Measurements from ENCODE around the gene KRTAP10-10. TPM values are rescaled to one million over a fixed set of nuclear protein-coding genes. Genes with fewer than 3 reads are reported as not detected.
"Not testable (repeated sequence)": the region's sequence is repeated elsewhere in the genome, so short reads cannot be mapped to it uniquely, and the experiment has no call there.

The KRTAP10-10 gene
- total and polyA plus RNA-seq, 2 donors (not counting 1 experiment from before 2014, with no cell fraction given), result not detected

GRCh38 chr21:44626262-44626661 lies 10.9 kb upstream of the KRTAP10-10 start:
- TF ChIP-seq CTCF (conservative IDR thresholded peaks at IDR 0.05 in 1 of 2, IDR thresholded peaks at IDR 0.05 in 1 of 2; ENCODE audit: low read depth in 1 of 2, low read length in 2 of 2) (no peak), EZH2 (IDR thresholded peaks at IDR 0.05; ENCODE audit: low read length, missing control alignments) (no peak)
- H3K36me3 ChIP-seq (ENCODE audit: control insufficient read depth, insufficient read depth, low read length), result no peaks in the 10 kb centered on the region
- H3K27me3 ChIP-seq (ENCODE audit: control insufficient read depth, insufficient read depth, low read length), result no peaks in the 10 kb centered on the region
- H3K9ac ChIP-seq (ENCODE audit: insufficient read depth, low read length), result no peak overlapping the region
- H4K20me1 ChIP-seq (ENCODE audit: control insufficient read depth, extremely low read depth, insufficient read depth, low read length), result no peaks in the 10 kb centered on the region
- H2AFZ ChIP-seq (ENCODE audit: low read length), result no peak overlapping the region
- no peaks in the 10 kb centered on the region for H3K79me2 ChIP-seq (ENCODE audit: control insufficient read depth, insufficient read depth, low read length)
- no peak overlapping the region for H3K4me2 ChIP-seq (ENCODE audit: extremely low read depth, insufficient read depth, low read length)
- H3K27ac ChIP-seq (ENCODE audit: insufficient read depth, low read length), result no peak overlapping the region
- no peak for DNase-seq (ENCODE audit: low read depth in 2 of 2)
- H3K4me3 ChIP-seq (replicated peaks in 1 of 4; ENCODE audit: control extremely low read depth in 1 of 4, insufficient read depth in 1 of 4, low read depth in 3 of 4, low read length in 4 of 4), result no peak overlapping the region
- no peaks in the 10 kb centered on the region for H3K9me3 ChIP-seq (ENCODE audit: control insufficient read depth, insufficient read depth, low read depth, low read length)
- no peaks in the 10 kb centered on the region for H3K4me1 ChIP-seq (ENCODE audit: control insufficient read depth, extremely low read depth, insufficient read depth, low read length)

- Histone ChIP-seq H3K27me3 (ENCODE audit: control insufficient read depth, insufficient read depth, low read length) (no peaks in the 10 kb centered on the region), H3K9me3 (ENCODE audit: control insufficient read depth, insufficient read depth, low read depth, low read length) (no peaks in the 10 kb centered on the region), H4K20me1 (ENCODE audit: control insufficient read depth, extremely low read depth, insufficient read depth, low read length) (no peaks in the 10 kb centered on the region), H3K79me2 (ENCODE audit: control insufficient read depth, insufficient read depth, low read length) (no peaks in the 10 kb centered on the region), H3K4me2 (ENCODE audit: extremely low read depth, insufficient read depth, low read length) (no peak within 1 kb of the TSS), H3K4me1 (ENCODE audit: control insufficient read depth, extremely low read depth, insufficient read depth, low read length) (no peaks in the 10 kb centered on the region), H3K9ac (ENCODE audit: insufficient read depth, low read length) (no peak within 1 kb of the TSS), H2AFZ (ENCODE audit: low read length) (no peak within 1 kb of the TSS), H3K4me3 (replicated peaks in 1 of 4; ENCODE audit: control extremely low read depth in 1 of 4, insufficient read depth in 1 of 4, low read depth in 3 of 4, low read length in 4 of 4) (no peak within 1 kb of the TSS), H3K36me3 (ENCODE audit: control insufficient read depth, insufficient read depth, low read length) (no peaks in the 10 kb centered on the region), H3K27ac (ENCODE audit: insufficient read depth, low read length) (no peak within 1 kb of the TSS)
- no peak for TF ChIP-seq EZH2 (IDR thresholded peaks at IDR 0.05; ENCODE audit: low read length, missing control alignments)
- no peak for TF ChIP-seq CTCF (conservative IDR thresholded peaks at IDR 0.05 in 1 of 2, IDR thresholded peaks at IDR 0.05 in 1 of 2; ENCODE audit: low read depth in 1 of 2, low read length in 2 of 2)
- no peak for DNase-seq (ENCODE audit: low read depth in 2 of 2)
Observed at GRCh38 chr21:44626673-44627143, 10.4 kb upstream of the KRTAP10-10 start, which contains the start of gene KRTAP10-9. Gene KRTAP10-9, plus strand, starts transcription at chr21:44627093. Its CDS starts 79 bp downstream, at chr21:44627172.

GRCh38 chr21:44627181-44627822 lies 9.9 kb upstream of the KRTAP10-10 start:
- H3K27ac ChIP-seq (ENCODE audit: insufficient read depth, low read length); H3K4me1 ChIP-seq (ENCODE audit: control insufficient read depth, extremely low read depth, insufficient read depth, low read length); H3K9me3 ChIP-seq (ENCODE audit: control insufficient read depth, insufficient read depth, low read depth, low read length); H3K4me2 ChIP-seq (ENCODE audit: extremely low read depth, insufficient read depth, low read length); DNase-seq (ENCODE audit: low read depth in 2 of 2); H4K20me1 ChIP-seq (ENCODE audit: control insufficient read depth, extremely low read depth, insufficient read depth, low read length); H3K9ac ChIP-seq (ENCODE audit: insufficient read depth, low read length); H3K27me3 ChIP-seq (ENCODE audit: control insufficient read depth, insufficient read depth, low read length); H3K4me3 ChIP-seq (replicated peaks in 1 of 4; ENCODE audit: control extremely low read depth in 1 of 4, insufficient read depth in 1 of 4, low read depth in 3 of 4, low read length in 4 of 4); H3K36me3 ChIP-seq (ENCODE audit: control insufficient read depth, insufficient read depth, low read length); H3K79me2 ChIP-seq (ENCODE audit: control insufficient read depth, insufficient read depth, low read length); H2AFZ ChIP-seq (ENCODE audit: low read length): not testable (repeated sequence)

DNA sequence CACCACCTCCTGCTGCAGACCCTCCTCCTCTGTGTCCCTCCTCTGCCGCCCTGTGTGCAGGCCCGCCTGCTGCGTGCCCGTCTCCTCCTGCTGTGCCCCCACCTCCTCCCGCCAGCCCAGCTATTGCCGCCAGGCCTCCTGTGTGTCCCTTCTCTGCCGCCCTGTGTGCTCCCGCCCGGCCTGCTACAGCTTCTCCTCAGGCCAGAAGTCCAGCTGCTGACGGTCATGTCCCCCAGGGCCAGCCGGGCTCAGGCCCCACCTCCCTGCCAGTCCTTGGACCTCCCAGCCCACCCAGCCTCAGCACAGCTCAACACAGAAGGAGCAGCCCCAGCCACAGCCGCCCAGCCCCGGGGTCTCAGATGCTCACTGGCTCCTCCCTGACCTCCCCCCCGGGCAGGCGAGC lies 9.3 kb upstream of the KRTAP10-10 start:
- not testable (repeated sequence) for H3K4me3 ChIP-seq (replicated peaks in 1 of 4; ENCODE audit: control extremely low read depth in 1 of 4, insufficient read depth in 1 of 4, low read depth in 3 of 4, low read length in 4 of 4); H3K79me2 ChIP-seq (ENCODE audit: control insufficient read depth, insufficient read depth, low read length); H3K9ac ChIP-seq (ENCODE audit: insufficient read depth, low read length); H3K9me3 ChIP-seq (ENCODE audit: control insufficient read depth, insufficient read depth, low read depth, low read length); H3K4me1 ChIP-seq (ENCODE audit: control insufficient read depth, extremely low read depth, insufficient read depth, low read length); H3K27ac ChIP-seq (ENCODE audit: insufficient read depth, low read length); H4K20me1 ChIP-seq (ENCODE audit: control insufficient read depth, extremely low read depth, insufficient read depth, low read length); DNase-seq (ENCODE audit: low read depth in 2 of 2); H3K36me3 ChIP-seq (ENCODE audit: control insufficient read depth, insufficient read depth, low read length); H2AFZ ChIP-seq (ENCODE audit: low read length); H3K4me2 ChIP-seq (ENCODE audit: extremely low read depth, insufficient read depth, low read length); H3K27me3 ChIP-seq (ENCODE audit: control insufficient read depth, insufficient read depth, low read length)

All from fibroblast of lung (primary cell).